ENCODE results near the gene PLEKHG4B.

Gene PLEKHG4B

DNA sequence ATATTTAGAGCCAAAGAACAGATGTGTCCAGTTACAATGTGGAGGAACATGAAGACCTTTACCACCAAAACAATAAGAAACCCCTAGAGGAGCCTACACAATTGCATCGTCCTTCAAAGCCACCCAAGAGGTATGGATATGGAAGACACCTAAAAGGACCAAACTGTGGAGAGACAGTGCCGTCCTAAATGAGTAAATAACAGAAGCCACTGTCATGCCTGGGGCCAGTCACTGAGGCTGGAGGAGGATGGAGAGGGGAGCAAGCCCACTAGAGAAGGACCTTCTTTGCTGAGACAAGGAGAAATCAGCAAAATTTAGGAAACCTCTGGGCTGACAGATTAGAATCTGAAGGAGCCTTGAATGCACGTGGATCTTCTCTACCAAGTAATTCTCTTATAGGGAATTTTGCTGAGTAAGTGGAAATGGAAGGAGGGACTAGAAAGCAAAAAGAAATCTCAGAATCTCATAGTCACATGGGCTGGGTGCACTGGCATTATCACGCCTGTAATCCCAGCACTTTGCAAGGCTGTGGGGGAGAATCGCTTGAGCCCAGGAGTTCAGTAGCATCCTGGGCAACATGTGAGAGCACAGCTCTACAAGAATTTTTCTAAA is 27.6 kb downstream of the PLEKHG4B start:
- no peak for TF ChIP-seq ZNF274 (IDR thresholded peaks at IDR 0.05; ENCODE audit: low read depth, low read length)
- H3K4me3 ChIP-seq (ENCODE audit: low read length), result no peak overlapping the region

DNA sequence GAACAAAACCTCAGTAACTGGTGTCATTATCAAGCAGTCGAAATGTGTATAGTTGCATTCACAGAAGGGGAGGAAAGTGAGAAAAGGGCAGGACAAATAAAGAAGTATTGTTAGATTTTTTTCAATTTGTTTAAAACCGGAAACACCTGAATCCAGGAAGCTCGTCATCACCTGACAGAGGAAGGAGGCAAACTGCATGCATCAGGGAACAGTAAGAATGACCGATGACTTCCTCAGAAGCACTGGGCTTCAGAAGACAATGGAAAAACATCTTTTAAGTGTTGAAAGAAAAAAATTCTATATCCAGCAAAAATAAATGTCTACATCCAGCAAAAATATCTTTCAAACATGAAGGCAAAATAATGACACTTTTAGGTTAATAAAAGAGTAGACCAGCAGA is 29.5 kb downstream of the PLEKHG4B start:
- H3K4me3 ChIP-seq (ENCODE audit: low read length), result no peak overlapping the region
- TF ChIP-seq ZNF274 (IDR thresholded peaks at IDR 0.05; ENCODE audit: low read depth, low read length), result no peak

DNA sequence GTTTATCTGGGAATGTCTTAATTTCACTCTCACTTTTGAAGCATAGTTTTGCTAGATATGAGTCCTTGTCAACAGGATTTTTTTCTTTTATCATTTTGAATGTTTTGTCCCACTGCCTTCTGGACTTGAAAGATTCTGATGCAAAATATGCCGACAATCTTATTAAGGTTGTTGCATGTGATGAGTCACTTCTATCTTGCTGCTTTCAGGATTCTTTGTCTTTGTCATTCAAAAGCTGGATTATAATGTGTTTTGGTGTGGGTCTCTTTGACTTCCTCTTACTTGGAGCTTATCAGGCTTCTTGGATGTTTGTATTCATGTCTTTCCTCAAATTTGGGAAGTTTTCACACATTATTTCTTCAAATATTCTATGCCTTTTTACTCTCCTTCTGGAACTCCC is 33.8 kb downstream of the PLEKHG4B start:
- TF ChIP-seq ZNF274 (IDR thresholded peaks at IDR 0.05; ENCODE audit: low read depth, low read length), result no peak
- no peak overlapping the region for H3K4me3 ChIP-seq (ENCODE audit: low read length)

DNA sequence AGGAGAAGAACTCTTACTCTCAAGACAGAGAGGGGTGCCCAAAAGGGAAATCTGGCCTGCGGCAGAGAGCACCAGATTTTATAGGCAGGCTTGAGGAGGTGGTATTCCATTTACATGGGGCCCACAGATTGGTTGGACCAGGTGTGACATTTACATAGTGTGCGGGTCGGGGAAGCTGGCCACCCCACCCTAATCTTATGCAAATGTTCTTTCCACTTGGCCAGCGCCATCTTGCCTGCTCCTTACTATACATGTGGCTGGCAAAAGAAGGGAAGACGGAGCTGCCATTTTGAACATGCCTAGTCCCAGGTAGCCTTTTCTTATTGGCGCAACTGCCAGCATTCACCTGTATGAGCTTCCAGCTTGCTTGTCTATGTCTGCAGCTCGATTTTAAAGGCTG is 34.8 kb downstream of the PLEKHG4B start:
- H3K4me3 ChIP-seq (ENCODE audit: low read length), result no peak overlapping the region
- no peak for TF ChIP-seq ZNF274 (IDR thresholded peaks at IDR 0.05; ENCODE audit: low read depth, low read length)

DNA sequence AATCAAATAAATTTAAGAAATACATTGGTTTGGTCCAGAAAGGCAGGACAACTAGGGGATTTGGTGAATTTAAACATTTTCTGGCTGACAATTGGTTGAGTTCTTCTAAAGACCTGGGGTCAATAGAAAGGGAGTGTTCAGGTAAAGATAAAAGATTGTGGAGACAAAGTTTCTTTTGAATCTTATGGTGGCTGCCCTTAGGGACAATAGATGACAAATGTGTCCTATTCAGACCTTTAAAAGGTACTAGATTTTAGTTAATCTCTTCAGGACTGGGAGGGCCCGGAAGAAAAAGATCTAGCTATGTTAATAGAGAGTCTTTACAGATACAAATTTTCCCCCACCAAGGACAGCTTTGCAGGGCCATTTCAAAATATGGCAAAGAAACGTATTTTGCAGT is 35.9 kb downstream of the PLEKHG4B start:
- TF ChIP-seq ZNF274 (IDR thresholded peaks at IDR 0.05; ENCODE audit: low read depth, low read length), result no peak

DNA sequence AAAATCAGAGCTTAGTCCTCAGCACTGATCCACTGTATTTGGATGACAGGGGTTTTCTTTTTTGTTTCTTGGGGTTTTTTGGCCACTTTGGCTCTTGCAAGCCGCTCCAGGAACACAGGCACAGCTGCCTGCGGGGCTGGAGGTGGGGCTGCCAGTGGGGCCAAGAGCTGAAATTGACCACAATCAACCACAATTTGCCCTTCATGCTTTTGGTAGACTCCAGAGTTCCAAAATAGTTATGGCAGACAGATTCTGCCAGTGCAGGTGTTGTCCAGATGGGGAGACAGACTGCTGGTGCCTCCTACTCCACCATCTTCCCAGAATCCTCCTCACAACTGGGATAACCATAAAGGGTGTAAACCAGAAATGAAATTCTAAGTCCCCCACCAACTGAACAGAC is 36.5 kb downstream of the PLEKHG4B start:
- TF ChIP-seq ZNF274 (IDR thresholded peaks at IDR 0.05; ENCODE audit: low read depth, low read length), result no peak
- no peak overlapping the region for H3K4me3 ChIP-seq (ENCODE audit: low read length)

More for the DNA sequence above, 35.9 kb downstream of the PLEKHG4B start:
- H3K4me3 ChIP-seq (ENCODE audit: low read length), result no peak overlapping the region

DNA sequence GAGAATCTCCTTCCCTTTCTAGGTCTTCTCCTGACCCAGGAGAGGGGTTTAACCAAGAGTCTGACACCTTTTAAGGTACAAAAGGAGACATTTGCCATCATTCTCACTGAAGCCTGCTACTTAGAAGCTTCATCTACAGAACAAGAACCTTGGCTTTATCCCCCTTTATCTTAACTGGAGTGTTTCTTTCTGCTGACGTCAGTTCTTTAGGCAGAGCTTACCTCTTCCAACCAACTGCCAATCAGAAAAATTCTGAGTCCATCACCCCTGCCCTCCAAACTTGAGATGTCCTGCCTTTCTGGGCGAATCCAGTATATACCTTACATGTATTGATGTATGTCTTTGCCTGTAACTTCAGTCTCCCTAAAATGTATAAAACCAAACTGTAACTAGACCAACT is 37.2 kb downstream of the PLEKHG4B start:
- no peak for TF ChIP-seq ZNF274 (IDR thresholded peaks at IDR 0.05; ENCODE audit: low read depth, low read length)

DNA sequence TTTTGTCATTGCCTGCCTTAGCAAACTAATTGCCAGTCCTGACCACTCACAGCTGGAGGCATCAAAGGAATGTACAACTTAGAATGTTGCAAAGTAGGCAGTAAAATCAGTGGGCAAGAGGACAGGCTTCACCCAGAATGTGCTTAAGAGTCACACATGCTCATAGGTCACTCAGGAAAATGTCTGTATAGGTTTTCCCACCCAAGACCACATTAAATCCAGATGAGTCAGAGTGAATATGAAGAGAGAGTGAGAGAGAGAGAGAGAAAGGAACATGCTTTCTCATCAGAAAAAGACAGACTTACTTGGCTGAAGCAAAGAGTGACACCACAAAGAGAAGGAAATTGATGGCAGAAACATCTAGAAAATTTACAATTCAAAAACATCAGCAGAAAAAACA is 37.9 kb downstream of the PLEKHG4B start:
- TF ChIP-seq ZNF274 (IDR thresholded peaks at IDR 0.05; ENCODE audit: low read depth, low read length), result no peak
- no peak overlapping the region for H3K4me3 ChIP-seq (ENCODE audit: low read length)

More for the DNA sequence above, 37.2 kb downstream of the PLEKHG4B start:
- no peak overlapping the region for H3K4me3 ChIP-seq (ENCODE audit: low read length)

DNA sequence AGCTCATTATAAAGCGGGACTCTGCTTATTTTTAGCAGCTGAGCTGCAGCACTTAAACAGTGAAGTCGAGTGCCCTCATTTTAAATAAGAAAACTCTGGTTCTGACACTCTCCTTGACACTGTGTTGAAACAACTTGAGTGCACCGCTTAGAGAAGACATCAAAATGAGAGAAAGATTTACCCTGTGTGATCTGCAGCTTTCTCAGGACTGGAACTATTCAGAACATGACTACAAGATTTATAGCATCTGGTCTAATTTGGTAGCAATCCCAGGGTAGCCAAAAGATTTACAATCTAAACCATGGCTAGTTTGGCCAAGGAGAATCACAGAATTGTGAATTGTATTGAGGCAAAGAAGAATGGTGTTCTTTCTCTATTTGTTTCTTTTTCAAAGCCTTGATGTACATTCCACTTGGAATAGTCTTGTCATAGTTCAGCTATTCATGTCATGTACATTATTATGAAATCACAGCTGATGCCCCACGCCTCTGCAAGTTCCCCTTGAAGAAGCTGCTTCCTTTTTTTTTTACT is 38.7 kb downstream of the PLEKHG4B start:
- no peak overlapping the region for H3K4me3 ChIP-seq (ENCODE audit: low read length)

DNA sequence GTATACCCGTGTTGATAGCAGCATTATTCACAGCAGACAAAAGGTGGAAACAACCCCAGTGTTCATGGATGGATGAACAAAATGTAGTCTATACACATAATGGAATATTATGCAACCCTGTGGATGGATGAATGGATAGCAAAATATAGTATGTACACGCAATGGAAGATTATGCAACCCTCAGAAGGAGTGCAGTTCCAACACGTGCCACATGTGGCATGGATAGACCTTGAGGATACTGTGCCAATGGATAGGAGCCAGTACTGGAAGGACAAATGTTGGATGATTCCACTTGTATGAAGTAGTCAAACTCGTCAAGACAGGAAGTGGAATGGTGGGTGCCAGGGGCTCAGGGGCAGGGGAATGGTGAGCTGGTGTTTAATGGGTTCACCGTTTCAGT is 44.9 kb downstream of the PLEKHG4B start:
- no peak overlapping the region for H3K4me3 ChIP-seq (ENCODE audit: low read length)
- TF ChIP-seq ZNF274 (IDR thresholded peaks at IDR 0.05; ENCODE audit: low read depth, low read length), result no peak

More for the DNA sequence above, 38.7 kb downstream of the PLEKHG4B start:
- no peak for TF ChIP-seq ZNF274 (IDR thresholded peaks at IDR 0.05; ENCODE audit: low read depth, low read length)

DNA sequence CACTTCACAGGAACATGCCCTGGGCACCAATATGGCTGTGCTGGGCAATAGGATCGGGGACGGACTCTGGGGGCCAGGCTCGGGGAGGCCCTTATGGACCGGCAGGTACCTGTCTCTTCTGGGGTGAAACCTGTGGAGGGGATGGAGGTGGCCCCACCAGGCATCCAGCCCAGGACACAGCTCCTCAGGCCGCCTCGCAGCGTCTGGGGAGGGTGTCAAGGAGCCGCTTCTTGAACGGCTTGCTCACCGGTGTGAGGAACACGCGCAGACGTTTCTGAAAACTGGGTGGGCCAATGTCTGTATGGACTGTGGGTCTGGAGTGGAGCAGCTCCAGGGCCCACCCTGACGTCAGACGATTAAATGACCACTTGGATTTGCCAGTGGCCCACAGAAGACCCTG is 45.8 kb downstream of the PLEKHG4B start:
- no peak overlapping the region for H3K4me3 ChIP-seq (ENCODE audit: low read length)
- TF ChIP-seq ZNF274 (IDR thresholded peaks at IDR 0.05; ENCODE audit: low read depth, low read length), result no peak

DNA sequence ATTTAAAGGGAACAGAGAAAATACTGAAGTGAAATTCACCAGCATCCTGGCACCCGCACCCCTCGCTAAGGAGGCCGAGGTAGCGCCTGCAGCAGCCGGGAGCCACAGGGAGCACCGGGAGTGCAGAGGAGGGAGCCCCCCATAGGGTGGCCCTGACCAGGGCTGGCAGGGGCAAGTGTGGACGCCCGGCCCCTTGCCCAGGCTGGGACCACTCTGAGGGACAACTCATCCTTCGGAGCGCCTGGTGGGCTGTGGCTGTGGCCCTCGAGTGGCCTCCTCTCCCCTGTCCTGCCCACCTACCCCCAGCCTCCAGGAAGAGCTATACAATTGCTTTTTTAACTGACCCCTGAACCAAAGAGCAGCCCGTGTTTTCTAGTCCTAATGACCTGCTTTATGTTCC is 47.0 kb downstream of the PLEKHG4B start:
- H3K4me3 ChIP-seq (ENCODE audit: low read length), result no peak overlapping the region
- TF ChIP-seq ZNF274 (IDR thresholded peaks at IDR 0.05; ENCODE audit: low read depth, low read length), result no peak

DNA sequence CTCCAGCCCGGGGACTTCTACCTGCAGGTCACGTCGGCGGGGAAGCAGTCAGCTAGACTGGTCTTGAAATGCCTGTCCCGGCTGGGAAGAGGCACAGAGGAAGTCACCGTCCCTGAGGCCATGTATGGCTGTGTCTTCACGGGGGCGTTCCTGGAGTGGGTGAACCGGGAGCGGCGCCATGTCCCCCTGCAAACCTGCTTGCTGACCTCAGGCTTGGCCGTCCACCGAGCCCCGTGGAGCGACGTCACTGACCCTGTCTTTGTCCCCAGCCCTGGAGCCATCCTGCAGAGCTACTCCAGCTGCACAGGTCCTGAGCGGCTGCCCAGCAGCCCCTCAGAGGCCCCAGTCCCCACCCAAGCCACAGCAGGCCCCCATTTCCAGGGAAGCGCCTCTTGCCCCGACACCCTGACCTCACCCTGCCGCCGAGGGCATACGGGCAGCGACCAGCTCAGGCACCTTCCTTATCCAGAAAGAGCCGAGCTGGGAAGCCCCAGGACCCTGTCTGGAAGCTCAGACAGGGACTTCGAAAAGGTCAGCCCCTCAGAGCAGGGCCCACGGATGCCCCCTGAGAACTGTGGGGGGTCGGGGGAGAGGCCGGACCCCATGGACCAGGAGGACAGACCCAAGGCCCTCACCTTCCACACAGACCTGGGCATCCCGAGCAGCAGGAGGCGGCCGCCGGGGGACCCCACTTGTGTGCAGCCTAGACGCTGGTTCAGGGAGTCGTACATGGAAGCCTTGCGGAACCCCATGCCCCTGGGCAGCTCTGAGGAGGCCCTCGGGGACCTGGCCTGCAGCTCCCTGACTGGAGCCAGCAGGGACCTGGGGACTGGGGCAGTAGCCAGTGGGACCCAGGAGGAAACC is 47.8 kb downstream of the PLEKHG4B start:
- TF ChIP-seq ZNF274 (IDR thresholded peaks at IDR 0.05; ENCODE audit: low read depth, low read length), result no peak
- no peak overlapping the region for H3K4me3 ChIP-seq (ENCODE audit: low read length)

DNA sequence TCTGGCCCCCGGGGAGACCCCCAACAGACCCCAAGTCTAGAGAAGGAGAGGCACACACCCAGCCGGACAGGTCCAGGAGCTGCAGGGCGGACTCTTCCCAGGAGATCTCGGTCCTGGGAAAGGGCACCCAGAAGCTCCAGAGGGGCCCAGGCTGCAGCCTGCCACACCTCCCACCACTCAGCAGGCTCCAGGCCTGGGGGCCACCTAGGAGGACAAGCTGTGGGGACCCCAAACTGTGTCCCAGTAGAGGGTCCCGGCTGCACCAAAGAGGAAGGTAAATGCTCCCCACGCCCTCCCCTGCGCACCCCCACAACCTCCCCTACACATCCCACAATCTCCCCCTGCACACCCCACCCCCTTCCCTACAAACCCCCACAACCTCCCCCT is 48.5 kb downstream of the PLEKHG4B start:
- no peak for TF ChIP-seq ZNF274 (IDR thresholded peaks at IDR 0.05; ENCODE audit: low read depth, low read length)
- H3K4me3 ChIP-seq (ENCODE audit: low read length), result no peak overlapping the region

DNA sequence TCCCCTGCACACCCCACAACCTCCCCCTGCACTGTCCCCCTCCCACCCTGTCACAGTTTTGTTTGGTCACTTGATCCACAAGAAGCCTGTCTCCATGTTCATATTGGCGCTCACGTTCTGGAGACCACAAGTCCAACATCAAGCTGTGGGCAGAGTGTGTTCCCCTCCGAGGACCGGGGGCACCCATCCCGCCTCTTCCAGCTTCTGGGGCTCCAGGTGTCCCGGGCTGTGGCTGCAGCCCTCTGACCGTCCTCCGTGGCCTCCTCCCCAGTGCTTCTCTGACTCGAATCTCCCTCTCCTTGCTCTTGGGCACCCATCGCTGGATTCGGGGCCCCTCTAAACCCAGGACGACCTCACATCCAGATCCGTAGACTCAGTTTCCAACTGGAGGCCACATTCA is 49.2 kb downstream of the PLEKHG4B start:
- no peak for TF ChIP-seq ZNF274 (IDR thresholded peaks at IDR 0.05; ENCODE audit: low read depth, low read length)
- H3K4me3 ChIP-seq (ENCODE audit: low read length), result no peak overlapping the region

Measured in GM08714 (cell line).